A673 (cell line): ENCODE data around the gene ALDH3B1. TPM values are rescaled to one million over a fixed set of nuclear protein-coding genes. Genes with fewer than 3 reads are reported as not detected.

Experiments
- BruUV-seq: library from RNA; stranded (reverse); fragments of 400-500 nt; replicated peaks from 2 replicates; lab custom pipeline; 2021; lab: Mats Ljungman, UMichigan
- CTCF ChIA-PET: fragments of 300-600 bp; sonication (Branson Sonifier 250); formaldehyde crosslinking; loops from one replicate; lab custom pipeline; 2022; ENCODE audit warnings: antibody characterized with exemption; lab: Charles Lee
- POLR2A ChIA-PET: fragments of 300-600 bp; sonication (Branson Sonifier 250); formaldehyde crosslinking; loops from one replicate; lab custom pipeline; 2022; ENCODE audit warnings: antibody characterized with exemption; ENCODE audit not compliant: low non-redundant PET; lab: Charles Lee
- DNase-seq: peaks from one replicate; pipeline ENCODE4 v3.0.0-alpha.2; 2015; ENCODE audit warnings: low spot score
- H3K27ac ChIP-seq: fragments of 200-600 bp; sonication (generic); 2 replicates; pipeline ENCODE4 v1.5.1; 2016; ENCODE audit warnings: mixed run types, low read depth, mild to moderate bottlenecking, mixed read lengths, antibody characterized with exemption, low read length; ENCODE audit not compliant: poor library complexity, severe bottlenecking
- H3K27me3 ChIP-seq: fragments of 200-600 bp; sonication (generic); replicated peaks from 2 replicates; pipeline ENCODE4 v1.6.1; 2017; ENCODE audit warnings: mixed run types, low read depth, mild to moderate bottlenecking, mixed read lengths, antibody characterized with exemption, low read length; ENCODE audit not compliant: insufficient read depth, poor library complexity
- H3K36me3 ChIP-seq: fragments of 200-600 bp; sonication (generic); 2 replicates; pipeline ENCODE4 v1.6.1; 2016; ENCODE audit warnings: mixed run types, mild to moderate bottlenecking, mixed read lengths, antibody characterized with exemption, low read length; ENCODE audit not compliant: insufficient read depth, poor library complexity, severe bottlenecking
- H3K4me1 ChIP-seq: fragments of 200-600 bp; sonication (generic); 2 replicates; pipeline ENCODE4 v1.6.1; 2017; ENCODE audit warnings: mixed run types, mild to moderate bottlenecking, mixed read lengths, antibody characterized with exemption, low read length; ENCODE audit not compliant: insufficient read depth, poor library complexity, severe bottlenecking
- H3K4me3 ChIP-seq: fragments of 200-600 bp; sonication (generic); 2 replicates; pipeline ENCODE4 v1.5.1; 2016; ENCODE audit warnings: low read depth, mixed run types, mild to moderate bottlenecking, mixed read lengths, low read length; ENCODE audit not compliant: poor library complexity, severe bottlenecking
- H3K9me3 ChIP-seq: fragments of 200-600 bp; sonication (generic); 2 replicates; pipeline ENCODE4 v1.6.1; 2016; ENCODE audit warnings: mixed run types, low read depth, mild to moderate bottlenecking, mixed read lengths, antibody characterized with exemption, low read length; ENCODE audit not compliant: poor library complexity, severe bottlenecking
- EZH2 ChIP-seq: fragments of 200-600 bp; sonication (generic); IDR thresholded peaks from 2 replicates; pipeline ENCODE4 v1.6.1; 2017; ENCODE audit warnings: borderline replicate concordance, low read depth, mild to moderate bottlenecking, mixed read lengths, antibody characterized with exemption, low read length; ENCODE audit not compliant: poor library complexity, severe bottlenecking
- intact Hi-C: fragments of 100-400 bp; cut with micrococcal nuclease; formaldehyde crosslinking; loops from one replicate; pipeline ENCODE4 v1.10.0; 2022; ENCODE audit not compliant: unreplicated experiment
- total RNA-seq: library from RNA; stranded (reverse); gene quantifications from 2 replicates; pipeline ENCODE4 v1.2.3, GENCODE V29; 2021
- TF ChIP-seq, protein P1 (sequence below): fragments of 300-800, 200-600 bp; sonication (generic); conservative IDR thresholded peaks from 2 replicates; pipeline ENCODE4 v1.5.1; 2017; ENCODE audit warnings: low read depth, mild to moderate bottlenecking, antibody characterized with exemption, low read length, moderate library complexity, mixed read lengths

Gene ALDH3B1
- total RNA-seq, 1 experiment from 2014 or later, result not detected

DNA sequence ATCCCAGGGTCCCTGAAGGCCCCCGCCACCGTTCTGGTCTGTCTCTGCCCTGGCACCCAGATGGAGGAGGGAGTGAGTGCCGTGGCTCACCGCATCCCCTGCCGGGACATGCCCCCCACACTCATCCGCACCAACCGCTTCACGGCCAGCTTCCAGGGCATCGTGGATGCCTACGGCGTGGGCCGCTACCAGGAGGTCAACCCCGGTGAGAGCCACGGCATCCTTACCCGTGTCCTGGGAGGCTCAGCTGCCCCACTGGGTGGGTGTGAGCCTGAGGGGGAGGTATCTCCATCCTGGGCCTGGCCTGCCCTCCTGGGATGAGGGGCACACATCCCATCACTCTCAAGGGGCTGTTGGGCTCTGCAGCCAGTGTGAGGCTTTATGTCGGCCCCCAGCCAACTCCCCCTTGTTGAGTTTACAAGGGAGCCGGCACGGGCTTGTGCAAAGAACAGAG is 34.8 kb downstream of the ALDH3B1 start:
- CTCF ChIA-PET, result no interaction called here
- no peaks in the 10 kb centered on the region for H3K9me3 ChIP-seq
- DNase-seq, result no peak
- POLR2A ChIA-PET, result interaction anchor here (0.5 kb wide), 1 partner anchor 138 kb away, joined by 4 read pairs; no protein-coding TSS in a partner anchor
- no peak overlapping the region for H3K27ac ChIP-seq
- no peak for TF ChIP-seq EZH2
- TF ChIP-seq, protein P1, sequence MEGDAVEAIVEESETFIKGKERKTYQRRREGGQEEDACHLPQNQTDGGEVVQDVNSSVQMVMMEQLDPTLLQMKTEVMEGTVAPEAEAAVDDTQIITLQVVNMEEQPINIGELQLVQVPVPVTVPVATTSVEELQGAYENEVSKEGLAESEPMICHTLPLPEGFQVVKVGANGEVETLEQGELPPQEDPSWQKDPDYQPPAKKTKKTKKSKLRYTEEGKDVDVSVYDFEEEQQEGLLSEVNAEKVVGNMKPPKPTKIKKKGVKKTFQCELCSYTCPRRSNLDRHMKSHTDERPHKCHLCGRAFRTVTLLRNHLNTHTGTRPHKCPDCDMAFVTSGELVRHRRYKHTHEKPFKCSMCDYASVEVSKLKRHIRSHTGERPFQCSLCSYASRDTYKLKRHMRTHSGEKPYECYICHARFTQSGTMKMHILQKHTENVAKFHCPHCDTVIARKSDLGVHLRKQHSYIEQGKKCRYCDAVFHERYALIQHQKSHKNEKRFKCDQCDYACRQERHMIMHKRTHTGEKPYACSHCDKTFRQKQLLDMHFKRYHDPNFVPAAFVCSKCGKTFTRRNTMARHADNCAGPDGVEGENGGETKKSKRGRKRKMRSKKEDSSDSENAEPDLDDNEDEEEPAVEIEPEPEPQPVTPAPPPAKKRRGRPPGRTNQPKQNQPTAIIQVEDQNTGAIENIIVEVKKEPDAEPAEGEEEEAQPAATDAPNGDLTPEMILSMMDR, result no peak
- intact Hi-C loops, result no loop called here
- no peaks in the 10 kb centered on the region for H3K36me3 ChIP-seq
- peaks cover 9% of the 10 kb centered on the region for H3K4me1 ChIP-seq
- BruUV-seq, result no TSS peak
- H3K27me3 ChIP-seq, result no peaks in the 10 kb centered on the region
- H3K4me3 ChIP-seq, result no peak overlapping the region

DNA sequence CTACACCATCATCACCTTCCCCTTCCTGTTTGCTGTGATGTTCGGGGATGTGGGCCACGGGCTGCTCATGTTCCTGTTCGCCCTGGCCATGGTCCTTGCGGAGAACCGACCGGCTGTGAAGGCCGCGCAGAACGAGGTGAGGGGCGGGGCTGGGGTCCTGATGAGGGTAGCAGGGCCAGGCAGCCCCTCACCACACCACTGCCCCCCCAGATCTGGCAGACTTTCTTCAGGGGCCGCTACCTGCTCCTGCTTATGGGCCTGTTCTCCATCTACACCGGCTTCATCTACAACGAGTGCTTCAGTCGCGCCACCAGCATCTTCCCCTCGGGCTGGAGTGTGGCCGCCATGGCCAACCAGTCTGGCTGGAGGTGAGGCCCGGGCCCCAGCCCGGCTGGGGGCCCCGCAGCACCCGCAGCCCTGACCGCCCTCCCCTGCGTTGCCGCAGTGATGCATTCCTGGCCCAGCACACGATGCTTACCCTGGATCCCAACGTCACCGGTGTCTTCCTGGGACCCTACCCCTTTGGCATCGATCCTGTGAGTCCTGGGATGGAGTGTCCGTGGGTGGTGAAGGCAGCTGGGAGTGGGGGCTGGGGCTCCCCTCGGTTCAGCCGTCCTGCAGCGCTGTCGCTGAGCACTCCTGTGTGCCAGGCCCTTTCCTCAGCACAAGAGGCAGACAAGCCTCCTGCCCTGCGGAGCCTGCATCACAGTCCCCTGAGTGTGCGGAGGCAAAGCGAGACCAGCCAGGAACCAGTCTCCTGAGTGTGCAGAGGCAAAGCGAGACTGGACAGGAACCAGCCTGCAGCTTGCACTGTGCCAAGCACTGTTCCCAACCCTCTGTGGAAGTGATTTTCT is 37.5 kb downstream of the ALDH3B1 start:
- Histone ChIP-seq H3K4me1 (no peaks in the 10 kb centered on the region), H3K27ac (no peak overlapping the region), H3K4me3 (no peak overlapping the region), H3K36me3 (no peaks in the 10 kb centered on the region), H3K9me3 (no peaks in the 10 kb centered on the region), H3K27me3 (no peaks in the 10 kb centered on the region)
- ChIA-PET CTCF (no interaction called here), POLR2A (no interaction called here)
- TF ChIP-seq, protein P1, result no peak
- TF ChIP-seq EZH2, result no peak
- intact Hi-C loops, result no loop called here
- no peak for DNase-seq
- no TSS peak for BruUV-seq

DNA sequence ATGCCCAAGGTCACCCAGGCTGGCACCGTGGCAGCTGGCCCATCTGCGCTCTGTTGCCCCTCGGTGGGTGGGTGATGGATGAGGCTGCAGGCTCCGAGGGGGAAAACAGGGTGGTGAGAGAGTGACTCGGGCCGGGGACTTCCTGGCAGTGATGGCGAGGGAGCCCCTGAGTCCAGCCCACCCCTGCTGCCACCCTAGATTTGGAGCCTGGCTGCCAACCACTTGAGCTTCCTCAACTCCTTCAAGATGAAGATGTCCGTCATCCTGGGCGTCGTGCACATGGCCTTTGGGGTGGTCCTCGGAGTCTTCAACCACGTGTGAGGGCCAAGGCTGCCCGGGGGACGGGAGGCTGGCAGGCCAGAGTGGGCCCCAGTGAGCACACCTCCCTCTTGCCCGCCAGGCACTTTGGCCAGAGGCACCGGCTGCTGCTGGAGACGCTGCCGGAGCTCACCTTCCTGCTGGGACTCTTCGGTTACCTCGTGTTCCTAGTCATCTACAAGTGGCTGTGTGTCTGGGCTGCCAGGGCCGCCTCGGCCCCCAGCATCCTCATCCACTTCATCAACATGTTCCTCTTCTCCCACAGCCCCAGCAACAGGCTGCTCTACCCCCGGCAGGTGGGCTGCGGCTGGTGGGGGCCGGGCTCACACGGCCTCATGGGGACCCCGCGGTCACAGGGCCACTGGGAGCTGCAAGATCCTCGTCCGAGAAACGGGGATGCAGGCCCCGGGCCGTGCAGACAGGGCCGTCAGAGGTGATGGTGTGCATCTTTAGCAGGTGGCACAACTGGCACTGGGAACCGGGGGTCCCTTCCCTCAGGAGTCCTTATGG is 38.8 kb downstream of the ALDH3B1 start:
- POLR2A ChIA-PET, result no interaction called here
- TF ChIP-seq, protein P1, result no peak
- TF ChIP-seq EZH2, result no peak
- BruUV-seq, result no TSS peak

More for the DNA sequence above, 38.8 kb downstream of the ALDH3B1 start:
- H3K4me3 ChIP-seq, result no peak overlapping the region
- intact Hi-C loops, result no loop called here
- CTCF ChIA-PET, result no interaction called here
- H3K4me1 ChIP-seq, result no peaks in the 10 kb centered on the region
- no peaks in the 10 kb centered on the region for H3K36me3 ChIP-seq
- no peak for DNase-seq
- no peaks in the 10 kb centered on the region for H3K27me3 ChIP-seq
- no peaks in the 10 kb centered on the region for H3K9me3 ChIP-seq
- no peak overlapping the region for H3K27ac ChIP-seq
